ENCODE results near the gene IGFBP1.

The IGFBP1 gene

GRCh38 chr7:45881280-45881758 is 7.0 kb upstream of the IGFBP1 start:
- no peak for DNase-seq (ENCODE audit: low read depth)

GRCh38 chr7:45881759-45882464 is 6.4 kb upstream of the IGFBP1 start:
- DNase-seq (ENCODE audit: low read depth): no peak

GRCh38 chr7:45882465-45882810 is 5.8 kb upstream of the IGFBP1 start:
- no peak for DNase-seq (ENCODE audit: low read depth)

DNA sequence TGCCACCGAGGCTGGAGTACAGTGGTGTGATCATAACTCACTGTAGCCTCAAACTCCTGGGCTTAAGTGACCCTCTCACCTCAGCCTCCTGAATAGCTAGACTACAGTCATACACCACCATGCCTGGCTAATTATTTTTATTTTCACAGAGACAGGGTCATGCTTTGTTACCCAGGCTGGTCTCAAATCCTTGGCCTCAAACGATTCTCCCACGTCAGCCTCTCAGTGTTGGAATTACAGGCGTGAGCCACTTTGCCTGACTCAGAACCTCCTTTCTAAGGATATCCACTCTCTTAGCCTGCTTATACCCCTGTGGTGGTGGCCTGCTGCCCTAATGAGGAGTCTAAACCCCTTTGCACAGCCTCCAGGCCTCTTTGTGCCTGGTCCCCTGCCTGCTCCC is 4.2 kb upstream of the IGFBP1 start:
- no peak for DNase-seq (ENCODE audit: low read depth)

GRCh38 chr7:45885264-45885882 is 2.9 kb upstream of the IGFBP1 start:
- DNase-seq (ENCODE audit: low read depth): no peak

- no peak for DNase-seq (ENCODE audit: low read depth)
Observed at GRCh38 chr7:45886931-45887667, 1.2 kb upstream of the IGFBP1 start.

DNA sequence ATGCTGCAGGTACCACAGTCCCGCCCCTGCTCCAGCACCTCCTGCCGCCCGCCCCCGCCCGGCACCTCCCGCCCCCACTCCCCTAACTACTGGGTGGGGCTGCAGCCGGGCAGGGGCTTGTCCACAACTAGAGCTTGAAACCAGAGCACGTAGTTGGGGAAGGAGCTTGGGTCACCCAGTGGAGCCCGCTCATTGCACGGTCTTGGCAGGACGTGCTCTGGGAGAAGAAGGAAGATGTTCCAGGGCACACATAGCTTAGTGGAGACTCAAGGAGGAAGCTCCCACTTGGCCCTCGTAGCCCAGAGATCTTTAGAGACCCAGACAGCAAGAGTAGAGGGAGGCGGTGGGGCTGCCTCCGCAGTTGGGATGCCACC is 692 bp downstream of the IGFBP1 start:
- DNase-seq (ENCODE audit: low read depth): no peak

- no peak for DNase-seq (ENCODE audit: low read depth)
Observed at GRCh38 chr7:45889367-45890067, 1.2 kb downstream of the IGFBP1 start.

DNA sequence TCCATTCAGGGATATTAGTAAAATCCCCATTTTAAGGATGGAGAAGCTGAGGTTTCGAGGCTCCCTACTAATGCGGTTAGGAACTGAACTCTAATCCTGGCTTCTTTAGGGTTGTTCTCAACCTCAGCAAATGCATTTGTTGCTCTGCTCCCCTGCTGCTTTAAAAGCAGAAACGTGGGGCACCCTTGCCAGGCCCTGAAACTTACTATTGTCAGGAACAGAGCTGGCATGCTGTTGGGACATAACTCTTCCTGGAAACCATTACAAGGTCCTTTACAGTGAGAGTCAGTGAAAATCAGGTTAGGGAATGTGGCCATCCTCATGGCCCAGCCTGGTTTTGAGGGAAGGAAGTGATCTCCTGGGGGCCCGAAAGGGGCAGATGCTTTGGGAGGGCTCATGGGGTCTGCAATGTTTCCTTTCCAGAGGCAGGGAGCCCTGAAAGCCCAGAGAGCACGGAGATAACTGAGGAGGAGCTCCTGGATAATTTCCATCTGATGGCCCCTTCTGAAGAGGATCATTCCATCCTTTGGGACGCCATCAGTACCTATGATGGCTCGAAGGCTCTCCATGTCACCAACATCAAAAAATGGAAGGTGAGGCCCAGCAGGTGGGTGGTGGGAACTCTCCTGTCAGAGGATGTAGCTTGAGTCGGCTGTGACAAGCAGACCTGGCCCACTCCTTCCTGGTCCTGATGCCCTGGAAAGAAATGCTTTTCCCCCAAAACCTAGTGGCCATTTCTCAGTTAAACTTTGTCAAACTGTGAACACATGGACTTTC is 2.0 kb downstream of the IGFBP1 start:
- DNase-seq (ENCODE audit: low read depth): no peak

DNA sequence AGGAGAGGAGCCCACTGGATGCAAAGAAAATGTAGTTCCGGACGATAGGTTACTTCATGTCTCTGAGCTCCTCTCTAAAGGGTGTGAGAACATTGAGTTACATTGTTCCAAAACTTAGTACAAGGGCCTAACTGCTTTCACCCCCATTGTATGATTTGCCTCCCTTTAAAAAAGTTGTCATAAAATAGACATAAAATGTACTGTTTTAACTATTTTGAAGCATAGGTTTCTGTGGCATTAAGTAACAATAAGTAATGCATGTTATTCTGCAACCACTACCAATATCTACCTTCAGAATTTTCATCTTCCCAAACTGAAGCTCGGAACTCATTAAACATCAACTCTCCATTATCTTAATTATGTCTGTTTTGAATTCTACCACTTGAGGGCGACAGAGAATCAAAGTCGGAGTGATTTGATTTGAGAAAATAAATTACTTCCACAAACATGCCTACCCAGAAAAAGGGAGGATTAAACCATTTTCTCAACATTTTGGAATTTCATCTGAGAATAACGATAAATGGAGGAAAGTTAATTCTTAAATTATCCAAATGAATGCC is 2.7 kb downstream of the IGFBP1 start:
- DNase-seq (ENCODE audit: low read depth): no peak

- DNase-seq (ENCODE audit: low read depth): no peak
Observed at GRCh38 chr7:45891462-45892402, 3.4 kb downstream of the IGFBP1 start.

DNA sequence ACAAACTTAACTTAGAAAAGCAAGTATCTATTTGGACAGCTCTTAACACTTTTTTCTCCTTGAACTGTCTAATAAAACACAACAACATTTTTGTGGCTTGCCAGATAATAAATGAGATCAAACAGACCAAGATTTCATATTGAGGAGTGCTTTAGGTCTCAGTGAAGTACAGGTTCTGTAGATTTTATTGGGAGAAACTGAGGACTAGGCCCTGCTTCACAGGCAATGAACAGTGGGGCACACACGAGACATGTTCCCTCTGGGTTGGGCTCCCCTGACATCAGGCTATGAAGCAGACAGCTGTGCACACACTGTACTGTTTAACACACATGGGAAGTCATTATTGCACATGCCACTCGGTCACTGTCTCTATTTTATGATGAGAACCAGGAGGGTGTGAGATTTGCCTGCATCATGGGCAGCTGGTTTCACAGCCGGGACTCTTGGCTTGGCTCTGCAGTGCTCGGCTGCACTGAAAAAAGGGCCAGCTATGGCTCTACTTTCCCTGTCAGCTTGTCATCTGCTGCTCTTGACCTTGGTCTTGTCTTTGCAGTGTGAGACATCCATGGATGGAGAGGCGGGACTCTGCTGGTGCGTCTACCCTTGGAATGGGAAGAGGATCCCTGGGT is 4.2 kb downstream of the IGFBP1 start:
- no peak for DNase-seq (ENCODE audit: low read depth)

DNA sequence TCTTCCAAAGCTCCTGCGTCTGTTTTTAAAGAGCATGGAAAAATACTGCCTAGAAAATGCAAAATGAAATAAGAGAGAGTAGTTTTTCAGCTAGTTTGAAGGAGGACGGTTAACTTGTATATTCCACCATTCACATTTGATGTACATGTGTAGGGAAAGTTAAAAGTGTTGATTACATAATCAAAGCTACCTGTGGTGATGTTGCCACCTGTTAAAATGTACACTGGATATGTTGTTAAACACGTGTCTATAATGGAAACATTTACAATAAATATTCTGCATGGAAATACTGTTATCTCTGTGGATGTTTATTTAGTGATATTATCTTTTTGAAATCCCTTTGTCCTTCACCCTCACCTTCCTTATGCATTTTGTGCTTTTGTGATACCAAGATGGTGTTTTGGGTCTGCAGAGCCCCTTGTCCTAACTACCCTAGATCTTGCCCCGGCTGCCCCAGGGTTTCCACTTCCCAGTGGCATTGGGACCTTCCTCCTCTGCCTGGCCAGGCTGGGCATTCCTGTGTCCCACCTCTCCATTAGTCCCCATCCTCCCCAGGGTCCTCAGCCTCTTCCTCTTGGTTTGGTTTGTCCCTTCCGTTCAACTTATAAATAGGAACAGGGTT is 5.2 kb downstream of the IGFBP1 start:
- DNase-seq (ENCODE audit: low read depth): no peak

DNA sequence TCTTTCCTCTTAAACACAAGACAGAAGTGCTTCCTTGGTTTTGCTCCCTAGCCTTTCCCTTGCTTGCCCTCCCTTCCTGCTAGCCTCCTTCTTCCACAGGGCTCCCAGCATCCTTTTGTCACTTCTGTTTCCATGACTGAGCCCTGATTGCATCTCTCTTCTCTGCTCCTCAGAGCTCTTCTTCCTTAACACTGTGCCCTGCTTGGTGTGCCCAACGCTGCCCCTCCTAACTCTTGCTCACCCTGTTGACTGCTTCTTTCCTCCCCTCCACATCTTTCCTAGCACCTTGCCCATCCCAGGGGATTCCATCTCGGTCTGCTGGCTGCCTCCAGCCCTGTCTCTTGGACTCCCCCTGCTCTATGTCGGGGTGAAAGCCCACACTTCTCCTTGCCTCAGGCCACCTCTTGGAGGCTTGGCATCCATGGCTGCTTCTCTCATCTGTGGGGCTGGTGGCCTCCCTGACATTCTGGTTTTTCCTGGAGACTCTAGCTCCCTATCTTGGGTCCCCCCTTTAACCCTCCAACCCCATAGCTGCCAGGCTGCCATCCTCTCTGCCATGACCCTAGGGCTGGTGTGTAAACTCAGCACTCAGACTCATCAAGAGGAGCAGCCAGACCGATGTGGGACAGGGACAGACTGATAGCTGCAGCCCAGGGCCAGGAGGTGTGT is 5.8 kb downstream of the IGFBP1 start:
- no peak for DNase-seq (ENCODE audit: low read depth)

DNA sequence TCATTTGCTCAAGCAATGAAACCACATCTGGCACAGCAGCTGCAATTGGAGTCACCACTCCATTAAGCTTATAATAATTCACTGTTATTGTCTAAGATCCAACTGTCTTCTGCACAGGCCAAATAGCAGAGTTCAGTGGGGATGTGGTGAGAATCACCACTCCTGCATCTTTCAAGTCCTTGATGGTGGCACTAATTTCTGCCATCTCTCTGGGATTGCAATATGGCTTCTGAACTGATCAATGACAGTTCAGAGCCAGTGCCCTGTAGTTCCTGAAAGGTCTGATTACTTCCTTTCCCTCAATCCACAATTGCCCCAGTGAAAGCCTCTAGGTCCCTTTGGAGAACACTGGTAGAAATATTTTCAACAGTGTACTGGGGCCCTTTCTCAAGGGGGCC is 6.4 kb downstream of the IGFBP1 start:
- DNase-seq (ENCODE audit: low read depth): no peak

GRCh38 chr7:45897042-45897690 is 8.9 kb downstream of the IGFBP1 start:
- no peak for DNase-seq (ENCODE audit: low read depth)

GRCh38 chr7:45898222-45898621 is 9.9 kb downstream of the IGFBP1 start:
- DNase-seq (ENCODE audit: low read depth): no peak

DNA sequence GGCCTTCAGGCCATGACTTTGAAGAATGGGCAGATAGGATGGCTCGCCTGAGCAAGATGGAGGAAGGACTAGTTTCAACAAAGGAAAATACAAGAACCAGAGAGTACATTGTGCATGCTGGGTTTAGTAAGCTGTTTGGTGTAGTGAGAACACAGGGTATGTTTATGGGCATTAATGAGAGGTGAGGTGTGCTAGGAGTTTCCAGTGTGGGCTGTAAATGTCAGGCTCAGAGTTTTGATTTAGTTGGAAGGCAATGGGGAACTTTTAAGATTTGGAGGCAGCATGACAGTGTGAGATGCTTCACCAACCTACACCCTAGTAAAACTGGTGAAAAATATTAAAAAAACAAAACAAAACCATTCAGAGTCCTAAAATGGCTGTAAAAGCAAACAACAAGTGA is 13.3 kb downstream of the IGFBP1 start:
- DNase-seq (ENCODE audit: low read depth): no peak
